GM23338 (cell line): ENCODE measurements around the gene PSMB11. TPM values are rescaled to one million over a fixed set of nuclear protein-coding genes. Genes with fewer than 3 reads are reported as not detected.

Experiments used
- ATAC-seq: fragments of 200-7000 bp; cut with Tn5 transposase; 3 replicates; pipeline ENCODE4 v1.9.1; 2020
- DNase-seq: peaks from one replicate; pipeline ENCODE4 v3.0.0-alpha.2; 2015; ENCODE audit warnings: low spot score
- H2AFZ ChIP-seq: fragments of 200-600 bp; sonication (generic); 2 replicates; pipeline ENCODE4 v1.8.0; 2016; ENCODE audit warnings: antibody characterized with exemption, mild to moderate bottlenecking, moderate library complexity
- H3F3A ChIP-seq: fragments of 200-600 bp; sonication (generic); replicated peaks from 2 replicates; pipeline ENCODE4 v1.8.0; 2017; ENCODE audit warnings: antibody characterized with exemption, mixed run types, low read depth
- H3K27ac ChIP-seq: fragments of 200-600 bp; sonication (generic); 2 replicates; pipeline ENCODE4 v1.6.1; 2016; ENCODE audit warnings: low read depth
- H3K27me3 ChIP-seq: fragments of 200-600 bp; sonication (generic); 2 replicates; pipeline ENCODE4 v1.8.0; 2016; ENCODE audit warnings: mild to moderate bottlenecking, mixed run types, moderate library complexity; ENCODE audit not compliant: insufficient read depth
- H3K36me3 ChIP-seq: fragments of 200-600 bp; sonication (generic); 2 replicates; pipeline ENCODE4 v1.8.0; 2016; ENCODE audit warnings: mild to moderate bottlenecking; ENCODE audit not compliant: insufficient read depth
- H3K4me1 ChIP-seq: fragments of 200-600 bp; sonication (generic); 2 replicates; pipeline ENCODE4 v1.8.0; 2016; ENCODE audit warnings: mild to moderate bottlenecking, moderate library complexity; ENCODE audit not compliant: insufficient read depth
- H3K4me2 ChIP-seq: fragments of 200-600 bp; sonication (generic); 2 replicates; pipeline ENCODE4 v1.7.1; 2017; ENCODE audit warnings: mixed run types
- H3K4me3 ChIP-seq: fragments of 200-600 bp; sonication (generic); 2 replicates; pipeline ENCODE4 v1.6.1; 2016; ENCODE audit warnings: mixed run types
- H3K79me2 ChIP-seq: fragments of 200-600 bp; sonication (generic); replicated peaks from 2 replicates; pipeline ENCODE4 v1.8.0; 2017; ENCODE audit warnings: mild to moderate bottlenecking; ENCODE audit not compliant: insufficient read depth
- H3K9me2 ChIP-seq: fragments of 200-600 bp; sonication (generic); 2 replicates; pipeline ENCODE4 v1.8.0; 2017; ENCODE audit not compliant: insufficient read depth
- H4K20me1 ChIP-seq: fragments of 200-600 bp; sonication (generic); replicated peaks from 2 replicates; pipeline ENCODE4 v1.8.0; 2017; ENCODE audit warnings: mild to moderate bottlenecking; ENCODE audit not compliant: insufficient read depth
- H3K27ac Mint-ChIP-seq: 2 replicates; pipeline ENCODE4 v1.8.0; 2020; ENCODE audit warnings: inconsistent platforms, mild to moderate bottlenecking, moderate library complexity, mixed read lengths
- H3K27me3 Mint-ChIP-seq: 3 replicates; pipeline ENCODE4 v1.8.0; 2022; ENCODE audit warnings: low read depth, mild to moderate bottlenecking, moderate library complexity, mixed read lengths, inconsistent platforms; ENCODE audit not compliant: insufficient read depth, poor library complexity
- H3K36me3 Mint-ChIP-seq: 3 replicates; pipeline ENCODE4 v1.8.0; 2021; ENCODE audit warnings: low read depth, mild to moderate bottlenecking, inconsistent platforms, moderate library complexity, mixed read lengths
- H3K4me1 Mint-ChIP-seq: 3 replicates; pipeline ENCODE4 v1.8.0; 2020; ENCODE audit warnings: mild to moderate bottlenecking, inconsistent platforms, mixed read lengths
- H3K4me3 Mint-ChIP-seq: 3 replicates; pipeline ENCODE4 v1.8.0; 2021; ENCODE audit warnings: moderate library complexity, mild to moderate bottlenecking, inconsistent platforms, mixed read lengths
- H3K9me3 Mint-ChIP-seq: 3 replicates; pipeline ENCODE4 v1.8.0; 2020; ENCODE audit warnings: moderate library complexity, mild to moderate bottlenecking, inconsistent platforms, mixed read lengths
- NANOG ChIP-seq: IDR thresholded peaks from 2 replicates; pipeline ENCODE4 v1.6.1; 2016; ENCODE audit warnings: antibody characterized with exemption, borderline replicate concordance
- POLR2AphosphoS5 ChIP-seq: IDR thresholded peaks from 2 replicates; pipeline ENCODE4 v1.6.1; 2016; ENCODE audit warnings: antibody characterized with exemption, low read depth
- ZNF114 ChIP-seq: fragments of 250-450 bp; sonication (Bioruptor Pico); IDR thresholded peaks from 2 replicates; pipeline ENCODE4 v1.5.0; 2020; ENCODE audit warnings: mild to moderate bottlenecking, moderate library complexity
- ZNF331 ChIP-seq: fragments of 250-450 bp; sonication (Bioruptor Pico); IDR thresholded peaks from 2 replicates; pipeline ENCODE4 v1.5.0; 2020; ENCODE audit warnings: low read depth, mild to moderate bottlenecking, moderate library complexity
- polyA plus RNA-seq: library from polyadenylated mRNA; unstranded; fragments of >200 nt; fragmentation: Nextera tagmentation; extraction: Ambion mirVana; gene quantifications from 2 replicates; pipeline ENCODE4 v1.2.1, GENCODE V29; 2016
- total RNA-seq: library from RNA; depleted of rRNA; stranded (reverse); fragments of >200 nt; shearing (Covaris generic); gene quantifications from 2 replicates; pipeline ENCODE4 v1.2.3, GENCODE V29; 2014
- TF ChIP-seq, protein P1 (sequence below), 2 experiments: fragments of 200-600 bp in 1 of 2; sonication (generic) in 1 of 2; conservative IDR thresholded peaks; 2 replicates each; pipeline versions ENCODE4 v1.5.1 to v1.6.1; 2016 to 2017; ENCODE audit warnings: antibody characterized with exemption in 2 of 2, low read depth in 2 of 2, mild to moderate bottlenecking in 2 of 2, moderate library complexity in 1 of 2
- TF ChIP-seq, protein P2 (sequence below): IDR thresholded peaks from one replicate; pipeline ENCODE4 v1.6.1; 2018; ENCODE audit warnings: antibody characterized with exemption; ENCODE audit not compliant: unreplicated experiment

The PSMB11 gene
- total and polyA plus RNA-seq, 2 experiments from 2014 or later = 0.07 TPM; not detected in 1

DNA sequence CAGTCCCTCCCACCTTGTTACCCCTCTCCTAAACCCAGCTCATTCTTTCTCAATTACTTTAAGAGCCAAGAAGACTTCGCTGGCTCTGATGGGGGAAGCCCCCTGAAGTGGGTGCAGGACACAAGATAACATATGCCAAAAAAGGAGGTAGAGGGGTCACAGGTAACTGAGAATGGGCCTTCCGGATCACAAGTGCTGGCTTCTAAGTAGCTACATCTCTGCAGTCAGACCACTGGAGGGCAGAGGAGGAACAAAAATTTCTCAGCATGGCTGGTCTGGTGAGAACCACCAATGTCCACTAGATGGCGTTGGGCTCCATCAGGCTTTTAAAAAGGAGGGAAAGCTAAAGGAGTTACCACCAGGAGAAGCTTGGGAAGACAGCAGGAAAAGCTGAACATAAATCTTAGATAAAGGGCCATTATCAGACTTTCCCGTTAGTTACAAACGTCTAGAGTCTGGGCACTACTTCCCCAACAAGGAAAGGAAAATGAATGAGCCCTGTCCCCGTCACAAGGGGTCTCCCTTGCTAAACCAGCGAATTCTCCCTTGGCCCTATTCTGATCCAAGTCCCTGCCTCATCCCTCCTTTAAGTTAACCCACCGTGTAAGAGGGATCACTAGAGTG, 26.9 kb downstream of the PSMB11 start:
- Histone ChIP-seq H3K4me2 (no peak overlapping the region), H3K4me1 (peaks cover 32% of the 10 kb centered on the region), H3K36me3 (peaks cover 51% of the 10 kb centered on the region), H4K20me1 (peaks cover 41% of the 10 kb centered on the region), H3K79me2 (peaks cover 70% of the 10 kb centered on the region), H2AFZ (no peak overlapping the region), H3K27ac (peak overlapping the region; percentile 17; the same call in 1 of the 2 replicates), H3K9me2 (no peaks in the 10 kb centered on the region), H3K4me3 (peak overlapping the region; percentile 35; the same call in 1 of the 2 replicates), H3K27me3 (no peaks in the 10 kb centered on the region), H3F3A (peaks cover 52% of the 10 kb centered on the region)
- Mint-ChIP-seq H3K36me3 (peaks cover 83% of the 10 kb centered on the region), H3K27me3 (peaks cover 16% of the 10 kb centered on the region), H3K4me3 (peak overlapping the region; percentile 91), H3K4me1 (peaks cover 45% of the 10 kb centered on the region), H3K9me3 (no peaks in the 10 kb centered on the region), H3K27ac (peak overlapping the region; percentile 85)
- peak; percentile 63 for ATAC-seq
- DNase-seq = peak; percentile 96
- TF ChIP-seq, protein P1, sequence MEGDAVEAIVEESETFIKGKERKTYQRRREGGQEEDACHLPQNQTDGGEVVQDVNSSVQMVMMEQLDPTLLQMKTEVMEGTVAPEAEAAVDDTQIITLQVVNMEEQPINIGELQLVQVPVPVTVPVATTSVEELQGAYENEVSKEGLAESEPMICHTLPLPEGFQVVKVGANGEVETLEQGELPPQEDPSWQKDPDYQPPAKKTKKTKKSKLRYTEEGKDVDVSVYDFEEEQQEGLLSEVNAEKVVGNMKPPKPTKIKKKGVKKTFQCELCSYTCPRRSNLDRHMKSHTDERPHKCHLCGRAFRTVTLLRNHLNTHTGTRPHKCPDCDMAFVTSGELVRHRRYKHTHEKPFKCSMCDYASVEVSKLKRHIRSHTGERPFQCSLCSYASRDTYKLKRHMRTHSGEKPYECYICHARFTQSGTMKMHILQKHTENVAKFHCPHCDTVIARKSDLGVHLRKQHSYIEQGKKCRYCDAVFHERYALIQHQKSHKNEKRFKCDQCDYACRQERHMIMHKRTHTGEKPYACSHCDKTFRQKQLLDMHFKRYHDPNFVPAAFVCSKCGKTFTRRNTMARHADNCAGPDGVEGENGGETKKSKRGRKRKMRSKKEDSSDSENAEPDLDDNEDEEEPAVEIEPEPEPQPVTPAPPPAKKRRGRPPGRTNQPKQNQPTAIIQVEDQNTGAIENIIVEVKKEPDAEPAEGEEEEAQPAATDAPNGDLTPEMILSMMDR (conservative IDR thresholded peaks at IDR 0.05; ENCODE audit: low read depth in 2 of 2) = peak; percentile 92 to 99
- TF ChIP-seq ZNF331 (CRISPR knock-in tag) = no peak

DNA sequence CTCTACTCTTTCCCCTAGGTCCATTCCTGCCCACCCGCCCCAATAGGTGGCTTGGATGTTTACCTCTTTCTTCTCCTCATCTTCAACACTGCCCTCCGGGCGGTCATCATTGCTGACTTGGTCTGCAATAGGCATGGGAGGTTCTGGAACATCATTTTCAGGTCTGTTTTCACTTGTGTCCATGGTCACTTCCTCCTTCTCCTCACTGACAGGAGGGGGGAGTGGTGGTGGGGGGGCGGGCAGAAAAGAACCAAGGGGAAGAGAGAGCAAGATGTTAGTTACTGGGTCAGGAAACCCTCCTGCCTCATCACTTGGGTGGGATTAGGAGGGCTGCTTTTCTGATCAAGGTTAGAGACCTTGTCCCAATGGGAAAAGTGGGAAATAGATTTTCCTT, 27.4 kb downstream of the PSMB11 start:
- Mint-ChIP-seq H3K4me3 (peak overlapping the region; percentile 91), H3K27ac (peak overlapping the region; percentile 32; the same call in 1 of the 2 replicates), H3K36me3 (peaks cover 83% of the 10 kb centered on the region), H3K9me3 (no peaks in the 10 kb centered on the region), H3K27me3 (peaks cover 12% of the 10 kb centered on the region), H3K4me1 (peaks cover 45% of the 10 kb centered on the region)
- peak overlapping the region; percentile 68; the same call in 1 of the 2 replicates for H3K4me2 ChIP-seq
- peaks cover 47% of the 10 kb centered on the region for H3K36me3 ChIP-seq
- H2AFZ ChIP-seq = no peak overlapping the region
- H3K4me1 ChIP-seq = peaks cover 32% of the 10 kb centered on the region
- peak overlapping the region; percentile 35; the same call in 1 of the 2 replicates for H3K4me3 ChIP-seq
- H3K9me2 ChIP-seq = no peaks in the 10 kb centered on the region
- no peak for DNase-seq
- peak overlapping the region; percentile 81 for H3K27ac ChIP-seq
- no peaks in the 10 kb centered on the region for H3K27me3 ChIP-seq
- H4K20me1 ChIP-seq = peaks cover 40% of the 10 kb centered on the region
- no peak for ATAC-seq
- peaks cover 47% of the 10 kb centered on the region for H3F3A ChIP-seq
- peaks cover 69% of the 10 kb centered on the region for H3K79me2 ChIP-seq
- TF ChIP-seq, protein P1 (conservative IDR thresholded peaks at IDR 0.05; ENCODE audit: low read depth in 2 of 2) = no peak
- TF ChIP-seq NANOG (no peak), ZNF331 (CRISPR knock-in tag) (no peak), ZNF114 (no peak), POLR2AphosphoS5 (no peak)
- TF ChIP-seq, protein P2, sequence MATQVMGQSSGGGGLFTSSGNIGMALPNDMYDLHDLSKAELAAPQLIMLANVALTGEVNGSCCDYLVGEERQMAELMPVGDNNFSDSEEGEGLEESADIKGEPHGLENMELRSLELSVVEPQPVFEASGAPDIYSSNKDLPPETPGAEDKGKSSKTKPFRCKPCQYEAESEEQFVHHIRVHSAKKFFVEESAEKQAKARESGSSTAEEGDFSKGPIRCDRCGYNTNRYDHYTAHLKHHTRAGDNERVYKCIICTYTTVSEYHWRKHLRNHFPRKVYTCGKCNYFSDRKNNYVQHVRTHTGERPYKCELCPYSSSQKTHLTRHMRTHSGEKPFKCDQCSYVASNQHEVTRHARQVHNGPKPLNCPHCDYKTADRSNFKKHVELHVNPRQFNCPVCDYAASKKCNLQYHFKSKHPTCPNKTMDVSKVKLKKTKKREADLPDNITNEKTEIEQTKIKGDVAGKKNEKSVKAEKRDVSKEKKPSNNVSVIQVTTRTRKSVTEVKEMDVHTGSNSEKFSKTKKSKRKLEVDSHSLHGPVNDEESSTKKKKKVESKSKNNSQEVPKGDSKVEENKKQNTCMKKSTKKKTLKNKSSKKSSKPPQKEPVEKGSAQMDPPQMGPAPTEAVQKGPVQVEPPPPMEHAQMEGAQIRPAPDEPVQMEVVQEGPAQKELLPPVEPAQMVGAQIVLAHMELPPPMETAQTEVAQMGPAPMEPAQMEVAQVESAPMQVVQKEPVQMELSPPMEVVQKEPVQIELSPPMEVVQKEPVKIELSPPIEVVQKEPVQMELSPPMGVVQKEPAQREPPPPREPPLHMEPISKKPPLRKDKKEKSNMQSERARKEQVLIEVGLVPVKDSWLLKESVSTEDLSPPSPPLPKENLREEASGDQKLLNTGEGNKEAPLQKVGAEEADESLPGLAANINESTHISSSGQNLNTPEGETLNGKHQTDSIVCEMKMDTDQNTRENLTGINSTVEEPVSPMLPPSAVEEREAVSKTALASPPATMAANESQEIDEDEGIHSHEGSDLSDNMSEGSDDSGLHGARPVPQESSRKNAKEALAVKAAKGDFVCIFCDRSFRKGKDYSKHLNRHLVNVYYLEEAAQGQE = no peak
